NB4 (cell line): ENCODE measurements around the gene ALPK1.

ENCODE experiments used
- DNase-seq: peaks from one replicate; pipeline ENCODE4 v3.0.0; 2010; ENCODE audit warnings: low read depth
- H3K4me3 ChIP-seq: one replicate; pipeline ENCODE4 v1.5.1; 2011; ENCODE audit warnings: mild to moderate bottlenecking, low read depth, low read length, moderate library complexity
- CTCF ChIP-seq: IDR thresholded peaks from one replicate; pipeline ENCODE4 v1.5.1; 2012; ENCODE audit warnings: low read depth, low read length
- MAX ChIP-seq: IDR thresholded peaks from 2 replicates; pipeline ENCODE4 v1.6.1; 2011; ENCODE audit warnings: low read depth, low read length
- MYC ChIP-seq: IDR thresholded peaks from 2 replicates; pipeline ENCODE4 v1.6.1; 2011; ENCODE audit warnings: low read depth, low read length
- POLR2A ChIP-seq: IDR thresholded peaks from 2 replicates; pipeline ENCODE4 v1.6.1; 2011; ENCODE audit warnings: mild to moderate bottlenecking; ENCODE audit not compliant: insufficient read length; ENCODE audit errors: extremely low read depth

Gene ALPK1

GRCh38 chr4:112296949-112297880, at the start of gene ALPK1:
Gene ALPK1 (plus strand): TSS chr4:112297369.
- peak; percentile 90 for DNase-seq
- TF ChIP-seq CTCF (no peak), MYC (no peak; the same call in 1 of the 2 replicates), POLR2A (peak; percentile 19), MAX (no peak)
- H3K4me3 ChIP-seq, result peak within 1 kb of the TSS; percentile 83

GRCh38 chr4:112251019-112251643, 46.0 kb upstream of the ALPK1 start:
- no peak for DNase-seq
- TF ChIP-seq CTCF (no peak), MYC (no peak)
- H3K4me3 ChIP-seq, result no peak overlapping the region

GRCh38 chr4:112252234-112252633, 44.9 kb upstream of the ALPK1 start:
- TF ChIP-seq CTCF (no peak), MAX (no peak), MYC (no peak), POLR2A (no peak)
- DNase-seq, result no peak

GRCh38 chr4:112253382-112254000, 43.7 kb upstream of the ALPK1 start:
- DNase-seq, result peak; percentile 85
- peak overlapping the region; percentile 41 for H3K4me3 ChIP-seq
- no peak for TF ChIP-seq MAX
- no peak for TF ChIP-seq POLR2A
- no peak for TF ChIP-seq CTCF
- no peak for TF ChIP-seq MYC

More at GRCh38 chr4:112252234-112252633, 44.9 kb upstream of the ALPK1 start:
- no peak overlapping the region for H3K4me3 ChIP-seq

GRCh38 chr4:112257098-112257497, 40.1 kb upstream of the ALPK1 start:
- no peak for TF ChIP-seq MYC
- no peak for TF ChIP-seq MAX
- no peak for TF ChIP-seq POLR2A
- no peak for TF ChIP-seq CTCF
- H3K4me3 ChIP-seq, result no peak overlapping the region

More at GRCh38 chr4:112257098-112257497, 40.1 kb upstream of the ALPK1 start:
- DNase-seq, result no peak
